HL-60 (cell line): Measurements from ENCODE around the gene OSCAR.

Source experiments
- DNase-seq, 2 experiments: peaks; one replicate each; pipeline ENCODE4 v3.0.0-alpha.2; 2010 to 2020; ENCODE audit warnings: low read depth in 1 of 2, low spot score in 1 of 2
- H3K27ac ChIP-seq: fragments of 250-450 bp; sonication (Bioruptor Pico); replicated peaks from 2 replicates; pipeline ENCODE4 v1.5.1; 2020; ENCODE audit warnings: mild to moderate bottlenecking, moderate library complexity
- H3K27me3 ChIP-seq: fragments of 250-450 bp; sonication (Bioruptor Pico); 2 replicates; pipeline ENCODE4 v1.5.1; 2021; ENCODE audit warnings: mild to moderate bottlenecking, moderate library complexity; ENCODE audit not compliant: insufficient read depth, poor library complexity, severe bottlenecking
- H3K4me3 ChIP-seq: replicated peaks from 2 replicates; pipeline ENCODE4 v1.5.1; 2011; ENCODE audit warnings: mild to moderate bottlenecking, control low read depth, low read length; ENCODE audit not compliant: insufficient read depth
- GABPA ChIP-seq: IDR thresholded peaks from 2 replicates; pipeline ENCODE4 v1.6.1; 2012; ENCODE audit warnings: low read depth
- POLR2AphosphoS5 ChIP-seq: IDR thresholded peaks from 2 replicates; pipeline ENCODE4 v1.6.1; 2012; ENCODE audit warnings: low read depth
- SPI1 ChIP-seq: IDR thresholded peaks from 2 replicates; pipeline ENCODE4 v1.6.1; 2012; ENCODE audit warnings: low read depth, mild to moderate bottlenecking, borderline replicate concordance
- TF ChIP-seq, protein P1 (sequence below): IDR thresholded peaks from one replicate; pipeline ENCODE4 v1.5.1; 2011; ENCODE audit warnings: low read length, control low read depth, inconsistent platforms; ENCODE audit not compliant: insufficient read depth
- TF ChIP-seq, protein P2 (sequence below): IDR thresholded peaks from 2 replicates; pipeline ENCODE4 v1.6.1; 2012; ENCODE audit warnings: low read depth; ENCODE audit not compliant: insufficient replicate concordance

The OSCAR gene

DNA sequence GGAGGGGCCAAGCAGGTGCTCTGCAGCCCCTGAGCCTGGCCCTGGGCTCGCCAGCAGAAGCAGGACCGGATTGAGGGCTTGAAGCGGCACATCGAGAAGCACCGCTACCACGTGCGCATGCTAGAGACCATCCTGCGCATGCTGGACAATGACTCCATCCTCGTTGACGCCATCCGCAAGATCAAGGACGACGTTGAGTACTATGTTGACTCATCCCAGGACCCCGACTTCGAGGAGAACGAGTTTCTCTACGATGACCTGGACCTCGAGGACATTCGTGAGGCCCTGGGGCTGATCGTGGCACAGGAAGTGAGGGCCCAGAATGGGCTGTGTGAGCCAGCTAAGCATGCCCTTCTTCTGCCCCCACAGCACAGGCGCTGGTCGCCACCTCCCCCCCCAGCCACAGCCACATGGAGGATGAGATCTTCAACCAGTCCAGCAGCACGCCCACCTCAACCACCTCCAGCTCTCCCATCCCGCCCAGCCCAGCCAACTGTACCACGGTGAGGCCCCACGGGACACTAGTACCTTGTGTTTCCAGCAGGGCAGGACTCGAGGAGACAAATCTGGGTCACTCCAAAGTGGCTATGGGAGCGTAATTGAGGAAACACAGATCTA, 45.0 kb upstream of the OSCAR start:
- no peak for DNase-seq
- H3K27me3 ChIP-seq: no peaks in the 10 kb centered on the region
- no peak overlapping the region for H3K4me3 ChIP-seq
- H3K27ac ChIP-seq: no peak overlapping the region
- TF ChIP-seq POLR2AphosphoS5: no peak
- no peak for TF ChIP-seq SPI1
- TF ChIP-seq, protein P1, sequence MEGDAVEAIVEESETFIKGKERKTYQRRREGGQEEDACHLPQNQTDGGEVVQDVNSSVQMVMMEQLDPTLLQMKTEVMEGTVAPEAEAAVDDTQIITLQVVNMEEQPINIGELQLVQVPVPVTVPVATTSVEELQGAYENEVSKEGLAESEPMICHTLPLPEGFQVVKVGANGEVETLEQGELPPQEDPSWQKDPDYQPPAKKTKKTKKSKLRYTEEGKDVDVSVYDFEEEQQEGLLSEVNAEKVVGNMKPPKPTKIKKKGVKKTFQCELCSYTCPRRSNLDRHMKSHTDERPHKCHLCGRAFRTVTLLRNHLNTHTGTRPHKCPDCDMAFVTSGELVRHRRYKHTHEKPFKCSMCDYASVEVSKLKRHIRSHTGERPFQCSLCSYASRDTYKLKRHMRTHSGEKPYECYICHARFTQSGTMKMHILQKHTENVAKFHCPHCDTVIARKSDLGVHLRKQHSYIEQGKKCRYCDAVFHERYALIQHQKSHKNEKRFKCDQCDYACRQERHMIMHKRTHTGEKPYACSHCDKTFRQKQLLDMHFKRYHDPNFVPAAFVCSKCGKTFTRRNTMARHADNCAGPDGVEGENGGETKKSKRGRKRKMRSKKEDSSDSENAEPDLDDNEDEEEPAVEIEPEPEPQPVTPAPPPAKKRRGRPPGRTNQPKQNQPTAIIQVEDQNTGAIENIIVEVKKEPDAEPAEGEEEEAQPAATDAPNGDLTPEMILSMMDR: no peak
- TF ChIP-seq, protein P2, sequence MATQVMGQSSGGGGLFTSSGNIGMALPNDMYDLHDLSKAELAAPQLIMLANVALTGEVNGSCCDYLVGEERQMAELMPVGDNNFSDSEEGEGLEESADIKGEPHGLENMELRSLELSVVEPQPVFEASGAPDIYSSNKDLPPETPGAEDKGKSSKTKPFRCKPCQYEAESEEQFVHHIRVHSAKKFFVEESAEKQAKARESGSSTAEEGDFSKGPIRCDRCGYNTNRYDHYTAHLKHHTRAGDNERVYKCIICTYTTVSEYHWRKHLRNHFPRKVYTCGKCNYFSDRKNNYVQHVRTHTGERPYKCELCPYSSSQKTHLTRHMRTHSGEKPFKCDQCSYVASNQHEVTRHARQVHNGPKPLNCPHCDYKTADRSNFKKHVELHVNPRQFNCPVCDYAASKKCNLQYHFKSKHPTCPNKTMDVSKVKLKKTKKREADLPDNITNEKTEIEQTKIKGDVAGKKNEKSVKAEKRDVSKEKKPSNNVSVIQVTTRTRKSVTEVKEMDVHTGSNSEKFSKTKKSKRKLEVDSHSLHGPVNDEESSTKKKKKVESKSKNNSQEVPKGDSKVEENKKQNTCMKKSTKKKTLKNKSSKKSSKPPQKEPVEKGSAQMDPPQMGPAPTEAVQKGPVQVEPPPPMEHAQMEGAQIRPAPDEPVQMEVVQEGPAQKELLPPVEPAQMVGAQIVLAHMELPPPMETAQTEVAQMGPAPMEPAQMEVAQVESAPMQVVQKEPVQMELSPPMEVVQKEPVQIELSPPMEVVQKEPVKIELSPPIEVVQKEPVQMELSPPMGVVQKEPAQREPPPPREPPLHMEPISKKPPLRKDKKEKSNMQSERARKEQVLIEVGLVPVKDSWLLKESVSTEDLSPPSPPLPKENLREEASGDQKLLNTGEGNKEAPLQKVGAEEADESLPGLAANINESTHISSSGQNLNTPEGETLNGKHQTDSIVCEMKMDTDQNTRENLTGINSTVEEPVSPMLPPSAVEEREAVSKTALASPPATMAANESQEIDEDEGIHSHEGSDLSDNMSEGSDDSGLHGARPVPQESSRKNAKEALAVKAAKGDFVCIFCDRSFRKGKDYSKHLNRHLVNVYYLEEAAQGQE: no peak
- TF ChIP-seq GABPA: no peak

DNA sequence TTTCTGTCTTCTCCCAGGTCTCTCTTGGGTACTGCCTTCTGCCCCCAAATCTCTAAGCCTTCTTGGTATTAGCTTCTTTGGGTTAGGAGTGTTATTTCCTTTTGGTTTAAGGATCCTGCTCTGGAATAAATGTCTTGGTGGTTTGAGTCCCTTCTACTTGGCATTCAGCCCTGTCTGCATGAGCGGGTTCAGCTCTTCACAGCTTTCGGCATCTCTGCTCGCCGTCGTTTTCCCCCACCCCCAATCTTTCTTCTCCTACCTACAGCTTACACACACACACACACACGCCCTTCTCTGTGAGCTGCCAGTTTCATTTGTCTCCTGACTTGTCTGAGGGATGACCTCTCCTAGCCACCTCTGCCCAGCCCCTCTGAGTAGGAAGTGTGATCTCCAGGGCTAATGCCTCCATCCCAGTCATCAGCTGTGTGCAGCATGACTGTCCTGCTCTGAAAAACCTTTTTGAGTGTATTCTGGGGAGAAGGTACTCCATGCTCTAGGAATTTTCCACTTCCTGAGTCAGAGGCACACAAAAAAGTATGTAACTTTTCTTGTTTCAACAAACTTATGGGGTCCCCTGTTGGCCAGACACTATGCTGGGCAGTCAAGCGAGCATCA, 41.7 kb upstream of the OSCAR start:
- H3K4me3 ChIP-seq: no peak overlapping the region
- no peaks in the 10 kb centered on the region for H3K27me3 ChIP-seq
- no peak for TF ChIP-seq GABPA
- TF ChIP-seq SPI1: no peak
- TF ChIP-seq, protein P1: no peak
- TF ChIP-seq, protein P2: no peak
- no peak for TF ChIP-seq POLR2AphosphoS5
- H3K27ac ChIP-seq: no peak overlapping the region
- DNase-seq: no peak

DNA sequence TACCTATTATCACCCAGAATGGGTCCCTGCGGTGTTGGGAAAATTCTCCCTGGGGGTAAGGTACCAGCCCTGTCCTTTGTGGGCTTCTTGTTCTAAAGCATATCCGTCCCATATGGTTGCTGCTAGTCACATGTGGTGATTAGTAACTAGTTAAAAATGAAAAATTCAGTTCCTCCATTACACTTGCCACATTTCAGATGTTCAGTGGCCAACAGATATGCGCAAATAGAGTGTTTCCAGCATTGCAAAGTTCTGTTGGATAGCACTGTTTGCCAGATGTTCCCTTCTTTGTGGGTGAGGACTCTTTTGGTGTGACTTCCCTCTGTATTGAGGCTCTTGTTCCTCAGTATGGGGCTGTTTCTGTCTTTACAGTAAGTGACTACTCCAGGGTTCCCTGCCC, 40.8 kb upstream of the OSCAR start:
- Histone ChIP-seq H3K27ac (no peak overlapping the region), H3K4me3 (no peak overlapping the region), H3K27me3 (no peaks in the 10 kb centered on the region)
- DNase-seq: no peak
- no peak for TF ChIP-seq POLR2AphosphoS5
- no peak for TF ChIP-seq GABPA
- TF ChIP-seq SPI1: no peak
- TF ChIP-seq, protein P2: no peak
- TF ChIP-seq, protein P1: no peak
